ENCODE results near the gene PWP1.
"Not testable (repeated sequence)": the region's sequence is repeated elsewhere in the genome, so short reads cannot be mapped to it uniquely, and the experiment has no call there.

Gene PWP1

GRCh38 chr12:107668320-107669098 is 17.1 kb upstream of the PWP1 start:
- no peak for DNase-seq

- no peak for DNase-seq
Measured at GRCh38 chr12:107669946-107670345, 15.7 kb upstream of the PWP1 start.

DNA sequence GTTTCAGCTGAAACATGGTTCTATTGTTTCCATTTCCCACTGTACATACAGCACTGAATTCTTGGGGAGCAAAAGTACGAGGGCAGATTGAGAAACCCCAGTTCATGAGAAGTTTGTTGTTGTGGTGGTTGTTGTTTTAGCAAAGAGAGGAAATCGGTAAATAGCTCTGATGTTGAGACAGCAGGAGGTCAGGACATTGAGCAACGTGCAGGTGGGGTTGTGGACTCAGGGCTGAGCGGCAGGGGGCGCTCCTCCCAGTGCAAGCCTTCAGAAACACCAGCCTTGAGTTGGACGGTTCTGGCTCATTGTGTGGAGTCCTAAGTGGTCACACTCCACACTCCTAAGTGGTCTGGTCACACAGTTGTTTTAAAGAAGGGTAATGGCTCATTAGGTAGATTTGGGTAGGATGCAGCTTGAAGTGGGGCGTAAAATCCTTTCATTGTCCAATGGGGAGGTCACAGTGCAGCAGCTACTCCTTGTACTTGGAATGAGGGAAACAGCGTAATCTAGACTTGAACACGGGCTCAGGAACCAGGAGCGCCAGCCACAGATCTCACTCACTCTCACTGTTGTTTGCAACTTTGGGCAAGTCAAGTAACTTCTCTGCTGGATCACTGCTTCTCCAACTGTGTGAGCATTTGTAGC is 14.5 kb upstream of the PWP1 start:
- DNase-seq, result peak; percentile 28

DNA sequence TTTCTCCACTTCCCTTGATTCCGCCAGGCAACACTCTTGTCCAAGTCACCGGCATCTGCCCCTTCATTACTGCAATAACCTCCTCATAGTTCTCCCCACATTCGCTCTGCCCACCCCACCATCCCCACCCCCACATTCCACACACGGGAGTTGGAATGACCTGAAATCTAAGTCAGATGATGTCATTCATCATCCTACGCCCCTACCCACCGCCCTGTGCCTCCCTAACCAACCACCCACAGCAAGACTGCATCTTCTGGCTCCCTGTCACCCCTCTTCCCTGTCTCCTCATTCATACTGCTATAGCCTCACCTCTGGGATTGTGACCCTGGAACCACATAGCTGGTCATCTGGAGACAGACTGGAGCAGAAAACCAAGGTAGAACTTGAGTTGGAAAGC is 7.9 kb upstream of the PWP1 start:
- no peak for DNase-seq

- no peak for DNase-seq
Measured at GRCh38 chr12:107679336-107679735, 6.3 kb upstream of the PWP1 start.

- no peak for DNase-seq
Measured at GRCh38 chr12:107681455-107681835, 4.2 kb upstream of the PWP1 start.

GRCh38 chr12:107681836-107682820 is 3.5 kb upstream of the PWP1 start:
- DNase-seq, result no peak

GRCh38 chr12:107684029-107684795 is 1.4 kb upstream of the PWP1 start:
- DNase-seq, result no peak

- DNase-seq, result no peak
Measured at GRCh38 chr12:107684990-107685359, 624 bp upstream of the PWP1 start.

- not testable (repeated sequence) for DNase-seq
Measured at GRCh38 chr12:107695772-107696171, 10.2 kb downstream of the PWP1 start.

DNA sequence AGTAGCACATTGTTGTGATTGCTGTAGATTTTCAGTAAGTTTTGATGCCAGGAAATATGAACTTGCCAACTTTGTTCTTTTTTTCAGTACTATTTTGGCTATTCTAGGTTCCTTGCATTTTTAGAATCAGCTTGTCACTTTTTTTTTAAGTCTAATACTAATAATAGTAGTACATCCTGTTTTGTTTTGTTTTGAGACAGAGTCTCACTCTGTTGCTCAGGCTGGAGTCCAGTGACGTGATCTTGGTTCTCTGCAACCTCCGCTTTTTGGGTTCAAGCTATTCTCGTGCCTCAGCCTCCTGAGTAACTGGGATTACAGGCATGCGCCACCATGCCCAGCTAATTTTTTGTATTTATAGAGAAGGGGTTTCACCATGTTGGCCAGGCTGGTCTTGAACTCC is 16.5 kb downstream of the PWP1 start:
- no peak for DNase-seq

- DNase-seq, result no peak
Measured at GRCh38 chr12:107704041-107704440, 18.4 kb downstream of the PWP1 start.

GRCh38 chr12:107705522-107705921 is 19.9 kb downstream of the PWP1 start:
- DNase-seq, result not testable (repeated sequence)

- DNase-seq, result no peak
Measured at GRCh38 chr12:107715780-107716179, 30.2 kb downstream of the PWP1 start.

GRCh38 chr12:107718606-107719005 is 33.0 kb downstream of the PWP1 start:
- no peak for DNase-seq

- not testable (repeated sequence) for DNase-seq
Measured at GRCh38 chr12:107727327-107727726, 41.7 kb downstream of the PWP1 start.

- DNase-seq, result not testable (repeated sequence)
Measured at GRCh38 chr12:107727742-107728141, 42.1 kb downstream of the PWP1 start.

DNA sequence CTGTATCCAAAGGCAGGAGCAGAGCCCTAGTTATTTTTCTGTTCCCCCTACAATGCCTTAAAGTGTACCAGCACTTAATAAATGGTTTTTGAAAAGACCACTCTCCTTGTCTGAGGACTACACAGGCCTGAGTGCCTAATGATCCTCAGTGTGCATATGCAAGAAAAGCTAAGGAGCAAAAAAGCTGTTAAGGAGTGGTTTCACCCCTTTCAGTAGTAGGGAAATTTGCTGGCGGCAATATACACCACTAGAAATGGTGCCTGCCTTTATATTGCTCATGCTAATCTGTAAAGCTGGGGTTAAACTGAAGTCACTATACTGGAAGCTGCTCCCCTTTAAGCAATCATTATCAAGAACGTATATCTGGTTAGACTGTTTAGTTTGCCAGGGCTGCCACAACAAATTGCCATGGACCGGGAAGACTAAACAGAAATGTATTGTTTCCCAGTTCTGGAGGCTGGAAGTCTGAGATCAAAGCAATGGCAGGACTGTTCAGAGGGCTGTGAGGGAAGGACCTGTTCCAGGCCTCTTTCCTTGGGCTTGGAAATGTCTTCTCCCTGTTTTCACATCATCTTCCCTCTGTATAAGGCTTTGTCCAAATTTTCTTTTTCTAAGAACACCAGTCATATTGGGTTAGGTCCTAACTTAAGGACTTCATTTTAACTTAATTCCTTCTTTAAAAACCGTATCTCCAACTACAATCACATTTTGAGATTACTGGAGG is 45.2 kb downstream of the PWP1 start:
- DNase-seq, result no peak

DNA sequence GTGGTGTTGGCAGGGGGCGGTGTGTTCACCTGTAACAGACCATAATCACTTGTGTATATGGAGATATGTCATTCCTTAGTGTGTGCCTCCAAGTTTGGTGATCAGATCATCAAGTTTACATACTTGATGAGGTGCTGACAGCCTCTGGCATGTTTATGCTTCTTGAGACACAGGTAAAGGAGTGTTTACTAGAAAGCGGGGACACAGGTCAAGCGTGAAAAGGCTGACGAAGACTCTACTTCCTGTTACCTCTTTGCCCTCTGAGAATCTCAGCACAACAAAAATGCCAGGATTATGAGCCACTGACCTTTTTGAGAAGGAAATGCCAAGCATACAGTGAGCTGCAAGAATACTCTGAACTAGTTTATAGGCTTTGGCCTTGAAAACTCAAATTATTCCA is 45.8 kb downstream of the PWP1 start:
- no peak for DNase-seq

- no peak for DNase-seq
Measured at GRCh38 chr12:107732365-107732764, 46.8 kb downstream of the PWP1 start.

DNA sequence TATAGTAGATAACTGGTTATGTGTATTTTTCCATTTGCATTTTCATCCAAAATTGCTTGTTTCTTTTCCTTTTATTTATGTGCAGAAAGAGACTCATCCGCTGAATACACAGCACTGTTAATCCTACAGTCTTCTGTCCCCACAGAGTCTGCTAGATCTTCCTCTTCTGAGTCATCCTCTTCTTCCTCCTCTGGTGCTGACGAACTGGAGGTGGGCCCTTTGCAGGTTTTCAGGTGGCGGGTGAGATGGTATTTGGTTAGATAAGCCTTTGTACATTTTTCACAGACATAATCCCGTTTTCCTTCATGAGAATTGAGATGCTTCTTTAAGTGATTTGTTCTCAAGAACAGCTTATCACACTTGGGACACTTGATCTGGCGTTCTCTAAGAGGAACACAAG is 48.5 kb downstream of the PWP1 start:
- DNase-seq, result no peak

- DNase-seq, result no peak
Measured at GRCh38 chr12:107735763-107736162, 50.2 kb downstream of the PWP1 start.

Measured in stimulated activated CD4-positive, alpha-beta T cell treated with anti-CD3 and anti-CD28 coated beads, Interleukin-4, amount 100 ng/mL, for 1 hour (primary cell).